Fibroblast of the aortic adventitia (primary cell): ENCODE data around the gene AATK. TPM values are rescaled to one million over a fixed set of nuclear protein-coding genes. Genes with fewer than 3 reads are reported as not detected.

Source experiments
- DNase-seq: peaks from one replicate; pipeline ENCODE4 v3.0.0-alpha.2; 2010; ENCODE audit warnings: low read depth
- H3K4me3 ChIP-seq: 2 replicates; pipeline ENCODE4 v1.5.1; 2011; ENCODE audit warnings: low read depth, mild to moderate bottlenecking, control low read depth, low read length, moderate library complexity
- total RNA-seq: library from RNA; depleted of rRNA; stranded (reverse); fragments of >200 nt; gene quantifications from 2 replicates; pipeline ENCODE4 v1.2.3, GENCODE V29; 2012; ENCODE audit warnings: low replicate concordance
- TF ChIP-seq, protein P1 (sequence below): IDR thresholded peaks from 2 replicates; pipeline ENCODE4 v1.5.1; 2011; ENCODE audit warnings: mild to moderate bottlenecking, low read length, control low read depth, inconsistent platforms; ENCODE audit not compliant: insufficient read depth

The AATK gene
- total RNA-seq, 1 donor, result 0.18 TPM

DNA sequence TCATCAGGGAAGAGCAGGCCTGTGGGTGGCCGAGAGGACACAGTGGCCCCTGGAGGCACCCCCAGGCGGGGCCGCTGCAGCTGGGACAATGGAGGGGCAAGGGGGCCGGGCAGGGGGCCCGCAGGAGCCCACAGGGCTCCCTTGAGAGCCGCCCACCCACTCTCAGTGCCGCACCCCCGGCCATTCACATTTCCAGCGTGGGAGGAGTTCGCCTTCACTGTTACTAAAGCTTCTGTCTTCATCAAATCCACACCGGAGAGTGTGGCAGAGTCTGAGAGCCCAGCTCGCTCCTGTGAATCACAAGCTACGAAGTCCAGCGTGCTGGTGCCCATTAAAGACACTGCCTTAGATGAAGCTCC is 21.6 kb downstream of the AATK start:
- TF ChIP-seq, protein P1, sequence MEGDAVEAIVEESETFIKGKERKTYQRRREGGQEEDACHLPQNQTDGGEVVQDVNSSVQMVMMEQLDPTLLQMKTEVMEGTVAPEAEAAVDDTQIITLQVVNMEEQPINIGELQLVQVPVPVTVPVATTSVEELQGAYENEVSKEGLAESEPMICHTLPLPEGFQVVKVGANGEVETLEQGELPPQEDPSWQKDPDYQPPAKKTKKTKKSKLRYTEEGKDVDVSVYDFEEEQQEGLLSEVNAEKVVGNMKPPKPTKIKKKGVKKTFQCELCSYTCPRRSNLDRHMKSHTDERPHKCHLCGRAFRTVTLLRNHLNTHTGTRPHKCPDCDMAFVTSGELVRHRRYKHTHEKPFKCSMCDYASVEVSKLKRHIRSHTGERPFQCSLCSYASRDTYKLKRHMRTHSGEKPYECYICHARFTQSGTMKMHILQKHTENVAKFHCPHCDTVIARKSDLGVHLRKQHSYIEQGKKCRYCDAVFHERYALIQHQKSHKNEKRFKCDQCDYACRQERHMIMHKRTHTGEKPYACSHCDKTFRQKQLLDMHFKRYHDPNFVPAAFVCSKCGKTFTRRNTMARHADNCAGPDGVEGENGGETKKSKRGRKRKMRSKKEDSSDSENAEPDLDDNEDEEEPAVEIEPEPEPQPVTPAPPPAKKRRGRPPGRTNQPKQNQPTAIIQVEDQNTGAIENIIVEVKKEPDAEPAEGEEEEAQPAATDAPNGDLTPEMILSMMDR, result no peak
- DNase-seq, result no peak
- no peak overlapping the region for H3K4me3 ChIP-seq

DNA sequence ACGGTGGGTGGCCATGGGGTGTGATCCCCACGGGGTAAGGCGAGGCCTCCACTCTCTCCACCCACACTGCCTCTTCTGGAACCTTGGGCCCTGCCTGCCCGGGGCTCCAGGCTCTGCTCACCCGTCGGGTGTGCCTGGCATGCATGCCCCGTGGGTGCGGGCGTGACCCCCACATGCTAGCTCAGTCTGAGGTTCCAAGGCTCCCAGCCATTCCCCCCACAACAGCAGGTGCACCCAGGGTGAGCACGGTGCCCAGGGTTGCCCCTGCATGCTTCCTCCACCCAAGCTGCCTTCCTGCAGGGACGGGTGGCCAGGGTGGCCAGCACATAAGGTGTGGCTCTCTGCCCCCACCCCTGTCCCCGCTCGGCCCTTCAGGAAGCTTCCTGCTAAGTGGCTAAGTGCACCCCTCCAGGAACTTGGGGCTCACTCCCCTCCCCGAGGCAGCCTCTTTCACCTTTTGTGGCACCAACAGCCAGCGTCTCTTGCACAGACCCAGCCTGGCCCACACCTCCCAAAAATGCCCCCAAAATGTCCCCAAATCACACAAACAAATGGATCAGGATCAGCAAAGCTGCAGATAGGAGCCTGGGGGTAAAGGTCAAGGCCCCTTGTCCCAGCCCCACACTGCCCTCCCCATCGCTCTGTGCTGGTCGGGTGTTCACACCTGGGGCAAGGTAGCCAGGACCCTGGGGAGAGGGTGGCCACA is 22.2 kb downstream of the AATK start:
- TF ChIP-seq, protein P1, result no peak
- no peak overlapping the region for H3K4me3 ChIP-seq
- no peak for DNase-seq

DNA sequence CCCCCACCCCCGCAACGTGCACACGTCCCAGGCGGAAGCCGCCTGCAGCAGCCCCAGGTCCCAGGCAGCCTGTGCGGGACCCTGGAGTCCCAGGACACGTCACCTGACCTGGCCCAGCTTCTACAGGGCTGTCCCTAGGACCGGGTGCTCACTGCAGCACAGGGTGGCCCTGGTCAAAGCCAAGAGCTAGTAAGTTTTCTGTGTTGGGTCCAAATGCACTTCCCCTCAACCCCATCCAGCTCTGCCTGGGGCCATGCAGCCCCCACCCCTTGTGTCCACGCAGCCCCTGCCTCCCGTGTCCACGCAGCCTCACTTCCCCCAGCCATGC is 22.9 kb downstream of the AATK start:
- no peak overlapping the region for H3K4me3 ChIP-seq
- DNase-seq, result no peak
- TF ChIP-seq, protein P1, result no peak

DNA sequence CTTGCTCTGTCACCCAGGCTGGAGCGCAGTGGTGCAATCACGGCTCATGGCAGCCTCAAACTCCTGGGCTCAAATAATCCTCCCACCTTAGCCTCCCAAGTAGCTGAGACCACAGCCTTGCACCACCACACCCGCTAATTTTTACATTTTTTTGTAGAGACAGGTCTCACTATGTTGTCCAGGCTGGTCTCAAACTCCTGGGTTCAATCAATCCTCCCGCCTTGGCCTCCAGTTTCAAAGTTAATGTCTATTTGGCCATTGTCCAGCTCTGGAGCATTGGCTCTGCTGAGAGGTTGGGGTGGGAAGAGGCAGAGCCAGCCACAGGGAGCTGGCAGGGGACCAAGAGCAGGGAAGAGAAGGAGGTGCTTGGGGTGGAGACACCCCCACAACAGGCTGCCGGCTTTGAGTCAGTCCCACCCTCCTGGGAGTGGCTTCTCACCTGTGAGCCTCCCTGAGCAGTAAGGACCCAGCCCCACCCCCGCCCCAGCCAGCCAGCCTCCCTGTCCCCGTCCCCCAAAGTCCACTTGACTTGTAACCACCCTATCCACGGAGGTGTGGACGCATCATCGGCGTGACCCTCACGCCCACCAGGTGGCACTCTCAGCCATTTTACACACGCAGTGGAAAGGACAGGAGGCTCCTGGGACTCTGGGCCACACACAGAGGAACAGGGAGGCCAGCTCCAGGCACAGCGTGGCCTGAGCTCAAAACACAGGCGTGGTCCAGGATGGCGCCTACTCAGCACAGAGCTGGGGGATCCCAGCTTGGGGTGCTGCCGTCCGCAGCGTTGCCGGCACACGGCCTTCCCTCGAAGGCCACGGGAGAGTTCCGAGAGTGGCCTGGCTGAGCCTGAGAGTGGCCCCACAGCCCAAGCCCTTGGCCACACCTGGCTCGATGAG is 23.5 kb downstream of the AATK start:
- DNase-seq, result peak; percentile 79
- TF ChIP-seq, protein P1, result peak; percentile 74
- no peak overlapping the region for H3K4me3 ChIP-seq

DNA sequence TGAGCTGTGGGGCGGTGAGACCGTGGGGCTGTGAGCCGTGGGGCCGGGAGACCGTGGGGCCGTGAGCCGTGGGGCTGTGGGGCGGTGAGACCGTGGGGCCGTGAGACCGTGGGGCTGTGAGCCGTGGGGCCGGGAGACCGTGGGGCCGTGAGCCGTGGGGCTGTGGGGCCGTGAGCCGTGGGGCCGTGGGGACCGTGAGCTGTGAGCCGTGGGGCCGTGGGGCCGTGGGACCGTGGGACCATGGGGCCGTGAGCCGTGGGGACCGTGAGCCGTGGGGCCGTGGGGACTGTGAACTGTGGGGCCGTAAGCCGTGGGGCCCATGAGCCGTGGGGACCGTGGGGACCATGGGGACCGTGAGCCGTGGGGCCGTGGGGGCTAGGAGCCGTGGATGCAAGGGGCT is 25.3 kb downstream of the AATK start:
- no peak overlapping the region for H3K4me3 ChIP-seq
- no peak for DNase-seq
- TF ChIP-seq, protein P1, result no peak

DNA sequence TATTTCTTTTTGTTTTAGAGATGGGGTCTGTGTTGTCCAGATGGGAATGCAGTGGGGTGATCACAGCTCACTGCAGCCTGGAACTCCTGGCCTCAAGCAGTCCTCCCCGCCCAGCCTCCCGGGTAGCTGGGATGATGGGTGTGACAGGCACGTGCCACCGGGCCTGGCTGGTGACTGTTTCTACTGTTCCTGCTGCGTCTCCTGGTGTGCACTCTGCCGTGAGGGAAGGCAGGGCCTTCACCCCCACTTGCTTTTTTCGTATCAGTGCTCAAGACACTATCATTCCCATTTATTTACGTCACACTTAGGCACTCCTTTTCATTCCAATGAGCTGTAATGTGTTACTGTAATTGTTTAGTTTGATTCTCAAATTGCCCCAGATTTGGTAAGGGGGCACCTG is 26.0 kb downstream of the AATK start:
- DNase-seq, result no peak
- TF ChIP-seq, protein P1, result no peak

More for the DNA sequence above, 26.0 kb downstream of the AATK start:
- H3K4me3 ChIP-seq, result no peak overlapping the region
